AG09309 (cell line): ENCODE results near the gene MYH9.
"Not testable (repeated sequence)": the region's sequence is repeated elsewhere in the genome, so short reads cannot be mapped to it uniquely, and the experiment has no call there.

ENCODE experiments used
- DNase-seq: peaks from one replicate; pipeline ENCODE4 v3.0.0-alpha.2; 2010; ENCODE audit warnings: low read depth
- H3K4me3 ChIP-seq: 2 replicates; pipeline ENCODE4 v1.5.1; 2011; ENCODE audit warnings: mild to moderate bottlenecking, low read depth, low read length, moderate library complexity; ENCODE audit not compliant: control insufficient read depth
- CTCF ChIP-seq: IDR thresholded peaks from 2 replicates; pipeline ENCODE4 v1.5.1; 2011; ENCODE audit warnings: mild to moderate bottlenecking, low read depth, low read length, inconsistent platforms; ENCODE audit not compliant: insufficient read depth, control insufficient read depth; ENCODE audit errors: missing control alignments

Gene MYH9

GRCh38 chr22:36399472-36399778 lies 11.7 kb upstream of the MYH9 start:
- no peak for TF ChIP-seq CTCF
- no peak for DNase-seq
- no peak overlapping the region for H3K4me3 ChIP-seq

- no peak for TF ChIP-seq CTCF
- no peak overlapping the region for H3K4me3 ChIP-seq
- DNase-seq = no peak
These were observed 11.1 kb upstream of the MYH9 start for GRCh38 chr22:36398601-36399471.

- no peak for TF ChIP-seq CTCF
- no peak overlapping the region for H3K4me3 ChIP-seq
- DNase-seq = no peak
These were observed 9.6 kb upstream of the MYH9 start for GRCh38 chr22:36397131-36398093.

GRCh38 chr22:36395915-36396314 lies 8.1 kb upstream of the MYH9 start:
- no peak for DNase-seq
- H3K4me3 ChIP-seq = no peak overlapping the region
- no peak for TF ChIP-seq CTCF

GRCh38 chr22:36395055-36395849 lies 7.5 kb upstream of the MYH9 start:
- TF ChIP-seq CTCF = no peak
- no peak overlapping the region for H3K4me3 ChIP-seq
- DNase-seq = no peak

- TF ChIP-seq CTCF = no peak
- DNase-seq = no peak
- H3K4me3 ChIP-seq = no peak overlapping the region
These were observed 3.9 kb upstream of the MYH9 start for GRCh38 chr22:36391638-36392037.

- DNase-seq, H3K4me3 ChIP-seq: not testable (repeated sequence)
These were observed 1.4 kb upstream of the MYH9 start for GRCh38 chr22:36389122-36389521.
